Tibial nerve (tissue), 4 donors: Measurements from ENCODE around the gene MYOD1. TPM values are rescaled to one million over a fixed set of nuclear protein-coding genes. Genes with fewer than 3 reads are reported as not detected.

Source experiments
- DNase-seq, 2 donors: peaks; one replicate each; pipeline ENCODE4 v3.0.0-alpha.2; 2019; ENCODE audit warnings: low spot score in 2 of 2
- H3K27ac ChIP-seq, 4 donors: fragments of 200-600 bp; sonication (generic) in 3 of 4; one replicate each; pipeline ENCODE4 v1.5.1; 2017 to 2019; ENCODE audit warnings: mild to moderate bottlenecking in 1 of 4
- H3K27me3 ChIP-seq, 2 donors: fragments of 200-600 bp; sonication (generic) in 1 of 2; one replicate each; pipeline versions ENCODE4 v1.5.1 to v1.6.0; 2017 to 2019
- H3K36me3 ChIP-seq, 3 donors: fragments of 200-600 bp; sonication (generic); one replicate each; pipeline ENCODE4 v1.5.1; 2018 to 2019
- H3K4me1 ChIP-seq, 4 donors: fragments of 200-600 bp; sonication (generic) in 3 of 4; one replicate each; pipeline ENCODE4 v1.5.1; 2017 to 2019
- H3K4me3 ChIP-seq, 4 donors: fragments of 200-600 bp; sonication (generic) in 3 of 4; one replicate each; pipeline ENCODE4 v1.5.1; 2017 to 2019; ENCODE audit warnings: mild to moderate bottlenecking in 1 of 4, moderate library complexity in 1 of 4
- H3K9me3 ChIP-seq, 4 donors: fragments of 200-600 bp; sonication (generic) in 3 of 4; one replicate each; pipeline ENCODE4 v1.5.1; 2017 to 2019
- CTCF ChIP-seq, 5 experiments: fragments of 200-600 bp in 3 of 5; fragments of 450-650 bp in 2 of 5; sonication (generic) in 3 of 5; IDR thresholded peaks; one replicate each; pipeline ENCODE4 v1.5.1; 2016 to 2019; ENCODE audit warnings: antibody characterized with exemption in 5 of 5, mild to moderate bottlenecking in 3 of 5, moderate library complexity in 2 of 5
- EP300 ChIP-seq, 2 donors: sonication (generic); formaldehyde crosslinking; IDR thresholded peaks; one replicate each; pipeline ENCODE4 v1.6.1; 2017; ENCODE audit warnings: antibody characterized with exemption in 2 of 2, mild to moderate bottlenecking in 1 of 2
- POLR2A ChIP-seq, 2 donors: fragments of 450-650 bp; IDR thresholded peaks; one replicate each; pipeline ENCODE4 v1.6.1; 2017; ENCODE audit warnings: antibody characterized with exemption in 2 of 2, mild to moderate bottlenecking in 2 of 2, moderate library complexity in 2 of 2
- WGBS, 2 donors: methylation state at CpG; one replicate each; pipeline ENCODE4 v1.1.5; 2018; 5-methylcytosine and 5-hydroxymethylcytosine counted together
- total RNA-seq, 4 donors: library from RNA; depleted of rRNA; stranded (reverse); fragments of >200 nt; gene quantifications; one replicate each; pipeline ENCODE4 v1.1.0, GENCODE V29; 2016

The MYOD1 gene
- total RNA-seq, 4 donors from 2014 or later: not detected

GRCh38 chr11:17755891-17756290 is 36.5 kb downstream of the MYOD1 start:
- Histone ChIP-seq H3K27me3 (no peaks in the 10 kb centered on the region), H3K4me3 (no peak overlapping the region), H3K27ac (no peak overlapping the region), H3K9me3 (peaks cover 0 to 9% (median 0%) of the 10 kb centered on the region in 4 donors), H3K36me3 (no peaks in the 10 kb centered on the region), H3K4me1 (no peaks in the 10 kb centered on the region)
- no peak for DNase-seq
- TF ChIP-seq CTCF (IDR thresholded peaks at IDR 0.05) (no peak), POLR2A (IDR thresholded peaks at IDR 0.05) (no peak), EP300 (IDR thresholded peaks at IDR 0.05) (no peak)
- 75 to 77% methylated on average over 3 of the region's 3 CpGs for WGBS, 2 donors

- no peak overlapping the region for H3K27ac ChIP-seq
- peaks cover 0 to 9% (median 0%) of the 10 kb centered on the region in 4 donors for H3K9me3 ChIP-seq
- no peak for DNase-seq
- H3K36me3 ChIP-seq: no peaks in the 10 kb centered on the region
- no peaks in the 10 kb centered on the region for H3K27me3 ChIP-seq
- TF ChIP-seq CTCF (IDR thresholded peaks at IDR 0.05): peak in 1 of 5 experiments; percentile 29
- TF ChIP-seq POLR2A (IDR thresholded peaks at IDR 0.05): no peak
- no peak for TF ChIP-seq EP300 (IDR thresholded peaks at IDR 0.05)
- no peaks in the 10 kb centered on the region for H3K4me1 ChIP-seq
- WGBS, 2 donors: 57 to 60% methylated on average over 21 to 23 of the region's 23 CpGs
- no peak overlapping the region for H3K4me3 ChIP-seq
Observed at GRCh38 chr11:17760102-17761029, 41.0 kb downstream of the MYOD1 start.

GRCh38 chr11:17762309-17762974 is 43.1 kb downstream of the MYOD1 start:
- H3K4me1 ChIP-seq: no peaks in the 10 kb centered on the region
- H3K27me3 ChIP-seq: peaks cover 0 to 3% of the 10 kb centered on the region in 2 donors
- no peak for DNase-seq
- no peak overlapping the region for H3K27ac ChIP-seq
- no peak for TF ChIP-seq EP300 (IDR thresholded peaks at IDR 0.05)
- no peak for TF ChIP-seq CTCF (IDR thresholded peaks at IDR 0.05)
- TF ChIP-seq POLR2A (IDR thresholded peaks at IDR 0.05): no peak
- peaks cover 0 to 9% (median 0%) of the 10 kb centered on the region in 4 donors for H3K9me3 ChIP-seq
- H3K36me3 ChIP-seq: no peaks in the 10 kb centered on the region
- 82 to 90% methylated on average over 17 of the region's 17 CpGs for whole genome bisulfite sequencing, 2 donors
- H3K4me3 ChIP-seq: no peak overlapping the region

GRCh38 chr11:17763244-17763643 is 43.9 kb downstream of the MYOD1 start:
- no peaks in the 10 kb centered on the region for H3K36me3 ChIP-seq
- WGBS, 2 donors: 71 to 83% methylated on average over 7 of the region's 7 CpGs
- DNase-seq: no peak
- H3K4me3 ChIP-seq: no peak overlapping the region
- H3K4me1 ChIP-seq: no peaks in the 10 kb centered on the region
- H3K9me3 ChIP-seq: peaks cover 0 to 7% (median 0%) of the 10 kb centered on the region in 4 donors
- TF ChIP-seq POLR2A (IDR thresholded peaks at IDR 0.05) (no peak), EP300 (IDR thresholded peaks at IDR 0.05) (no peak), CTCF (IDR thresholded peaks at IDR 0.05) (no peak)
- peaks cover 0 to 3% of the 10 kb centered on the region in 2 donors for H3K27me3 ChIP-seq
- no peak overlapping the region for H3K27ac ChIP-seq

GRCh38 chr11:17763703-17764102 is 44.3 kb downstream of the MYOD1 start:
- WGBS, 2 donors: 60% methylated on average over 3 of the region's 3 CpGs
- Histone ChIP-seq H3K9me3 (peaks cover 0 to 2% (median 0%) of the 10 kb centered on the region in 4 donors), H3K27me3 (peaks cover 0 to 3% of the 10 kb centered on the region in 2 donors), H3K4me1 (no peaks in the 10 kb centered on the region), H3K27ac (no peak overlapping the region), H3K36me3 (no peaks in the 10 kb centered on the region), H3K4me3 (no peak overlapping the region)
- DNase-seq: no peak
- TF ChIP-seq CTCF (IDR thresholded peaks at IDR 0.05): no peak
- no peak for TF ChIP-seq EP300 (IDR thresholded peaks at IDR 0.05)
- no peak for TF ChIP-seq POLR2A (IDR thresholded peaks at IDR 0.05)
